Hepatocyte (in vitro differentiated cells): ENCODE measurements around the gene KIFAP3.
"Not testable (repeated sequence)": the region's sequence is repeated elsewhere in the genome, so short reads cannot be mapped to it uniquely, and the experiment has no call there.

Experiments
- EZH2 ChIP-seq: fragments of 200-600 bp; sonication (generic); IDR thresholded peaks from 2 replicates; pipeline ENCODE4 v1.6.1; 2016; ENCODE audit warnings: antibody characterized with exemption, mild to moderate bottlenecking, borderline replicate concordance
- EZH2phosphoT487 ChIP-seq: fragments of 200-600 bp; sonication (generic); IDR thresholded peaks from one replicate; pipeline ENCODE4 v1.6.1; 2018; ENCODE audit warnings: antibody characterized with exemption, mild to moderate bottlenecking, low read depth, moderate library complexity; ENCODE audit not compliant: unreplicated experiment, severe bottlenecking
- TF ChIP-seq, protein P1 (sequence below): fragments of 200-600 bp; sonication (generic); IDR thresholded peaks from 2 replicates; pipeline ENCODE4 v1.5.1; 2016; ENCODE audit warnings: antibody characterized with exemption, mild to moderate bottlenecking; ENCODE audit not compliant: poor library complexity

DNA sequence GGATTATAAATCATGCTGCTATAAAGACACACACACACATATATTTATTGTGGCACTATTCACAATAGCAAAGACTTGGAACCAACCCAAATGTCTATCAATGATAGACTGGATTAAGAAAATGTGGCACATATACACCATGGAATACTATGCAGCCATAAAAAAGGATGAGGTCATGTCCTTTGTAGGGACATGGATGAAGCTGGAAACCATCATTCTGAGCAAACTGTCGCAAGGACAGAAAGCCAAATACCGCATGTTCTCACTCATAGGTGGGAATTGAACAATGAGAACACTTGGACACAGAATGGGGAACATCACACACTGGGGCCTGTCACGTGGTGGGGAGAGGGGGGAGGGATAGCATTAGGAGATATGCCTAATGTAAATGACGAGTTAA lies 12.8 kb downstream of the KIFAP3 start:
- TF ChIP-seq, protein P1, sequence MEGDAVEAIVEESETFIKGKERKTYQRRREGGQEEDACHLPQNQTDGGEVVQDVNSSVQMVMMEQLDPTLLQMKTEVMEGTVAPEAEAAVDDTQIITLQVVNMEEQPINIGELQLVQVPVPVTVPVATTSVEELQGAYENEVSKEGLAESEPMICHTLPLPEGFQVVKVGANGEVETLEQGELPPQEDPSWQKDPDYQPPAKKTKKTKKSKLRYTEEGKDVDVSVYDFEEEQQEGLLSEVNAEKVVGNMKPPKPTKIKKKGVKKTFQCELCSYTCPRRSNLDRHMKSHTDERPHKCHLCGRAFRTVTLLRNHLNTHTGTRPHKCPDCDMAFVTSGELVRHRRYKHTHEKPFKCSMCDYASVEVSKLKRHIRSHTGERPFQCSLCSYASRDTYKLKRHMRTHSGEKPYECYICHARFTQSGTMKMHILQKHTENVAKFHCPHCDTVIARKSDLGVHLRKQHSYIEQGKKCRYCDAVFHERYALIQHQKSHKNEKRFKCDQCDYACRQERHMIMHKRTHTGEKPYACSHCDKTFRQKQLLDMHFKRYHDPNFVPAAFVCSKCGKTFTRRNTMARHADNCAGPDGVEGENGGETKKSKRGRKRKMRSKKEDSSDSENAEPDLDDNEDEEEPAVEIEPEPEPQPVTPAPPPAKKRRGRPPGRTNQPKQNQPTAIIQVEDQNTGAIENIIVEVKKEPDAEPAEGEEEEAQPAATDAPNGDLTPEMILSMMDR: not testable (repeated sequence)
- not testable (repeated sequence) for TF ChIP-seq EZH2, EZH2phosphoT487
